Testis (tissue), 3 donors: ENCODE data around the gene PIK3AP1. TPM values are rescaled to one million over a fixed set of nuclear protein-coding genes. Genes with fewer than 3 reads are reported as not detected.

Source experiments
- DNase-seq: peaks from one replicate; pipeline ENCODE4 v3.0.0-alpha.2; 2019
- H3K27ac ChIP-seq, 2 donors: fragments of 200-600 bp; sonication (generic); one replicate each; pipeline ENCODE4 v1.5.1; 2019
- H3K27me3 ChIP-seq: fragments of 200-600 bp; sonication (generic); one replicate; pipeline ENCODE4 v1.5.1; 2019
- H3K36me3 ChIP-seq: fragments of 200-600 bp; sonication (generic); one replicate; pipeline ENCODE4 v1.5.1; 2017; ENCODE audit warnings: low read depth; ENCODE audit errors: missing control alignments
- H3K4me1 ChIP-seq: fragments of 200-600 bp; sonication (generic); one replicate; pipeline ENCODE4 v1.5.1; 2019
- H3K4me3 ChIP-seq, 2 donors: fragments of 200-600 bp; sonication (generic); one replicate each; pipeline ENCODE4 v1.5.1; 2017 to 2019
- H3K9me3 ChIP-seq: fragments of 200-600 bp; sonication (generic); one replicate; pipeline ENCODE4 v1.5.1; 2017
- CTCF ChIP-seq, 3 experiments: fragments of 450-650 bp in 2 of 3; fragments of 200-600 bp in 1 of 3; sonication (generic) in 1 of 3; IDR thresholded peaks; one replicate each; pipeline ENCODE4 v1.5.1; 2016 to 2019; ENCODE audit warnings: antibody characterized with exemption in 3 of 3, mild to moderate bottlenecking in 2 of 3, moderate library complexity in 1 of 3
- POLR2A ChIP-seq: fragments of 450-650 bp; IDR thresholded peaks from one replicate; pipeline ENCODE4 v1.6.1; 2017; ENCODE audit warnings: antibody characterized with exemption, mild to moderate bottlenecking, moderate library complexity
- WGBS, 2 donors: methylation state at CpG; one replicate each; pipeline ENCODE4 v1.1.5; 2018; 5-methylcytosine and 5-hydroxymethylcytosine counted together
- intact Hi-C: fragments of 100-400 bp; cut with DNase I; formaldehyde crosslinking; loops from one replicate; pipeline ENCODE4 v1.15.1; 2023; ENCODE audit warnings: low total_unique reads
- polyA plus RNA-seq: library from polyadenylated mRNA; stranded (reverse); fragments of 350-450 nt; fragmentation: Illumina TruSeq; extraction: RNeasy Lipid Tissue Mini Kit (QIAGEN cat#74804); gene quantifications from one replicate; pipeline ENCODE4 v1.2.3, GENCODE V29; 2014; ENCODE audit warnings: low read depth, low replicate concordance; ENCODE audit not compliant: insufficient read depth
- total RNA-seq, 2 donors: library from RNA; depleted of rRNA; stranded (reverse); fragments of >200 nt; gene quantifications; one replicate each; pipeline ENCODE4 v1.2.3, GENCODE V29; 2016

Gene PIK3AP1
- total and polyA plus RNA-seq, 3 donors from 2014 or later: 6.5 to 10.0 (median 6.6) TPM

- intact Hi-C loops: no loop called here
- Histone ChIP-seq H3K9me3 (no peaks in the 10 kb centered on the region), H3K4me3 (no peak overlapping the region), H3K27me3 (no peaks in the 10 kb centered on the region), H3K36me3 (no peaks in the 10 kb centered on the region), H3K27ac (no peak overlapping the region), H3K4me1 (no peaks in the 10 kb centered on the region)
- DNase-seq: no peak
- 68 to 76% methylated on average over 1 of the region's 1 CpG for WGBS, 2 donors
- TF ChIP-seq POLR2A: no peak
- no peak for TF ChIP-seq CTCF (IDR thresholded peaks at IDR 0.05)
Observed at GRCh38 chr10:96596422-96597407, 123.6 kb downstream of the PIK3AP1 start.

- Histone ChIP-seq H3K27me3 (no peaks in the 10 kb centered on the region), H3K36me3 (no peaks in the 10 kb centered on the region), H3K27ac (no peak overlapping the region), H3K9me3 (no peaks in the 10 kb centered on the region), H3K4me3 (no peak overlapping the region), H3K4me1 (no peaks in the 10 kb centered on the region)
- no peak for DNase-seq
- intact Hi-C loops: no loop called here
- TF ChIP-seq POLR2A (no peak), CTCF (IDR thresholded peaks at IDR 0.05) (no peak)
- WGBS, 2 donors: 93 to 97% methylated on average over 4 of the region's 4 CpGs
Observed at GRCh38 chr10:96595741-96596140, 124.6 kb downstream of the PIK3AP1 start.

- Histone ChIP-seq H3K9me3 (no peaks in the 10 kb centered on the region), H3K36me3 (no peaks in the 10 kb centered on the region), H3K27ac (no peak overlapping the region), H3K4me1 (peaks cover 5% of the 10 kb centered on the region), H3K4me3 (no peak overlapping the region), H3K27me3 (no peaks in the 10 kb centered on the region)
- no peak for TF ChIP-seq POLR2A
- no peak for TF ChIP-seq CTCF (IDR thresholded peaks at IDR 0.05)
- intact Hi-C loops: no loop called here
- DNase-seq: no peak
- WGBS, 2 donors: 80 to 90% methylated on average over 1 of the region's 1 CpG
Observed at GRCh38 chr10:96591946-96592345, 128.4 kb downstream of the PIK3AP1 start.

- H3K27me3 ChIP-seq: no peaks in the 10 kb centered on the region
- peaks cover 24% of the 10 kb centered on the region for H3K4me1 ChIP-seq
- H3K9me3 ChIP-seq: no peaks in the 10 kb centered on the region
- WGBS, 2 donors: 57 to 66% methylated on average over 5 of the region's 5 CpGs
- no peaks in the 10 kb centered on the region for H3K36me3 ChIP-seq
- TF ChIP-seq CTCF (IDR thresholded peaks at IDR 0.05): no peak
- TF ChIP-seq POLR2A: no peak
- peak overlapping the region in 1 of 2 donors; percentile 99 for H3K27ac ChIP-seq
- no peak overlapping the region for H3K4me3 ChIP-seq
- no peak for DNase-seq
- intact Hi-C loops: no loop called here
Observed at GRCh38 chr10:96588616-96589419, 131.5 kb downstream of the PIK3AP1 start.
